Stimulated activated naive CD8-positive, alpha-beta T cell treated with anti-CD3 and anti-CD28 coated beads, Interleukin-15, Interleukin-2, amounts not matched to agents 100 U/mL and 50 U/mL, for 24 hours (primary cell): ENCODE results near the gene SAMD8.
A peak's percentile ranks its signal among the peaks of the same experiment; 100 is the strongest.

Source experiments
- ATAC-seq: fragments of 150-1000 bp; cut with Tn5 transposase; one replicate; pipeline ENCODE4 v1.10.0; 2021
- DNase-seq: peaks from one replicate; pipeline ENCODE4 v3.0.0; 2021

The SAMD8 gene

DNA sequence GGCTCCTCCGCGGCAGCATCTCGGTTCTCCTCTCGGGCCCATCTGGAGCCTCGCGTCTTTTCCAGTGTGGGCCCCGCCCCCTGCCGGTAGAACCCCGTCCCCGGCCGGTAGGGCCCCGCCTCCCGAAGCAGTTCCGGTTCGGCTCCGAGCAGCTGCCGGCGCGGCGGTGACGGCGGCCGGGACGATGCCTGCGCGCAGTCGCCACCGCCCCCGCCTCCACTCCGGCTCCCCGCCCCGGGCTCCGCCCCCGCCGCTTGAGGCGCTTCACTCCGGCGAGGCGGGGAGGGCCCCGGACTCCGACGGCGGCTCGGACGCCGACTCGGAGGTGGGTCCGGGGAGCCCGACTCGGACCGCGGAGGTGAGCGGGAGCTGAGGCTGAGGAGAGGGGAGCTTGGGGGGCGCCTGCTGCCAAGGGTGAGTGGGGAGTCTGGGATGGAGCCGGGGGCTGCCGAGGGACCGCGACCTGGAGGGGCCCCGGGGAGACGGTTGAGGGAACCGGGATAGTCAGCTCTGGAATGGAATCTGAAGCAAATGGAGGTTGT is at the start of gene SAMD8:
TSS of gene SAMD8 (plus strand) at position 292 of the 542 bp plus-strand sequence. CDS start 38,873 bp downstream, outside the sequence.
- peak; percentile 99 for DNase-seq

DNA sequence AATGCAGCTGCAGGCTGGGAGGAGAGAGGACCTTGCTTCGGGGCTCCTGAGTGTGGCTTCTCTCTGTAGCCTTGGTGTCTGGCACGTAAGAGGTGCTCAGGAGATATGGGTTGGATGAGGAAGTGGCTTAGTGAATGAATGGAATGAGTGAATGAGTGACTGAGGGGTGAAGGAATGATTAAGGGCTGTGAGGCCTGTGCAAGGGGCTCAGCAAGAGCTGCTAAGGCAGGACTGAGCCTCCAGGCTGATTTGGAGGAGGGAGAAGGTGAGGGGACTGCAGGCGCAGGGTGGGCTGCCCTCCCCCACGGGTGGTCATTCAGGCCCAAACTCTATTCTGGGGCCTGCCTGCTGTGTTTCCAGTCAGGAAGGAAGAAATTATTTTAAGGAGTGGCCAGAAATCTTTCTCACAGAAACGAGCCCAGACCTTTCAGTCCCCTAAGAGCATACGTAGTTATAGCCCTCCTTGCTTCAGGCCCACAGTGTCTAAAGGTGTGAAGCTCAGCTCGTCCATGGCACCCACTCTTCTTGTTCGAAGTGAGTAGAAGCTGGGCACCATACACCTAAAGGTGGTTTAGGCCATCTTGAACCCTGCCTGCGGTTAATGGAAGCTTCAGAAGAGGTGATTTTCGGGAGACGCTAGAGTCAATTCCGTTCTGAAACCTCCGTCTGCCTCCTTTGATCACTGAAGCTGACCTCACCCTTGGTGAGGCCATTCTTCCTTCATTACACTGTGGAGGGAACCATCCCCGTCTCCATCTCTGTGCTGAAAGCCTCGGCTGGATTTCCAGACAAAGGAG is 49.5 kb upstream of the SAMD8 start:
- DNase-seq (no peak), ATAC-seq (no peak)

More for the DNA sequence above, at the start of gene SAMD8:
- ATAC-seq, result peak; percentile 92

DNA sequence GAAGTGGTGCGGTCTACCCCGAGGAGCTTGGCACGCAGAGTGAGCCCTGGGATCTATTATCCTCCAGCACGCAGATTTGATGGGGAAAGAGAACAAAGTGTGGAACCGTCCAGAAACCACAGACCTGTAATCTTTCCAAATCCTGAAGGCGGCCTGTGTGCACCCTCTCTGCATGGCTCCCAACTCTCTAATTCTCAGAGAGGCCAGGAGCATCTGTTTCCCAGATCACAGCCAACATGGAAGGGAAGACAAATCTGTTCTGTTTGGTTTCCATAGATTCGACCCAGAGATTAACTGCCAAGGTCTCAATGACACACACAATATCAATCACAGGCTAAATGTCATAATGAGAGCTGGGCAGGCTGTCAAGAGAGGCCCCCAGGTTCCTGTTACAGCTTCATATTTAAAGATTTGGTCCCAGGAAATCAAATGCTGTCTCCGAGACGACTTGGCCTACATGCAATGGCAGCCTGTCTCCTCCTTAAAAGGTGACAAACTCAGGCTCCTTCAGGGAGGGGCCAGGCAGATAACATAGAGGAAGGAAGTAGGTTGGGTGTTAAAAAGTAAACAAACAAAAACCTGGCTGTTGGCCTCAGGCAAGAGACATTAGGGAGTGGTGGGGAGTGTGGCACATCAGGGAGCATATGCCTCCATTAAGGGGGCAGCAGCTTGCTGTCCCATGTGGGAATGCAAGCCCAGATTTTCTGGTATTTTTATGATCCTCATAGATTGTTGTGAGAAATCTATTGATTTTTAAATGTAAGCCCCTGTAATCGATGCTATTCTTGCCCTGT is 48.8 kb upstream of the SAMD8 start:
- ATAC-seq, result no peak
- no peak for DNase-seq

DNA sequence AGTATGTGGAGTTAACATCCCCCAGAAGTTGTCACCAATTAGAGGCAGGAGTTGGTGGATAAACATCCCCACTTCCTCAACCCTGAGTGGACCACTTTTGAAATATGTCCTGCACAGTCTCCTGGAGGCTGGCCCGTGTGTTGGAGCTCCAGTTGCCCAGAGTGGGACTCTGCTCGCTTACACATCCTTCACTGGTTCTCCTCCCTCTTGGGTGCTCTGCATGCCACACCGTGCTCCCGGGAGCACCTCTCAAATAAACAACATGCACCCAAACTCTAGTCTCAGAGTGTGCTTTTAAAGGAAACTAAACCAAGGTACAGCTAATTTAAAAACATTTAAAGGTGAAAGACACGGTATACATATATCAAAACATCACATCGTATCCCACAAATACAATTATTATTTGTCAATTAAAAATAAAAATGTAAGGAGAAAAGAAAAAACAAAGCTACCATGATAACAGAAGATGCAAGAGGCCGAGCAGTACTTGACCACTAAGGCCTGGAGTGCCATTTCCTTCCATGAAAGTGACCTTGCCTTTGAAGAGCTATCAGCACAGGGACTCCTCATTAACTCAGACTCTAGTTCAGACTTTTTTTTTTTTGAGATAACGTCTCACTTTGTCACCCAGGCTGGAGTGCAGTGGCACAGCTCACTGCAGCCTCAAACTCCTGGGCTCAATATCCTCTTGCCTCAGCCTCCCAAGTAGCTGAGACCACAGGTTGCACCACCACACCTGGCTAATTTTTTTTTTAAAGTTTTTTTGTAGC is 47.8 kb upstream of the SAMD8 start:
- no peak for ATAC-seq
- DNase-seq, result no peak

DNA sequence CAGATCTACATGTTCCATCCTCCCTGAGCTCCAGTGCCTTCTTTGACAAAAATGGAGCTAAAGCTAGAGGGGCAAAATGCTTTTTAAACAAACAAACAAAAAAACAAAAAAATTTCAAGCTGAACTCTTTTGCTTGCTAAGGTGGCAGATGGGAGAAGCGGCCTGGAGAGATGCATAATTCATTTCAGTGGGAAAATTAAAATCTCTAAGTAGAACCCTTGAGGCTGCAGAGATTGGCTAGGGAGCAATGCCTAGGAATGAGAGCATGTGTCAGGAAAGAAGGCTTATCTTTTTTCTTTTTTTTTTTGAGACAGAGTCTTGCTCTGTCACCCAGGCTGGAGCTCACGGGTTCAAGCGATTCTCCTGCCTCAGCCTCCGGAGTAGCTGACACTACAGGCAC is 46.4 kb upstream of the SAMD8 start:
- DNase-seq (no peak), ATAC-seq (no peak)

DNA sequence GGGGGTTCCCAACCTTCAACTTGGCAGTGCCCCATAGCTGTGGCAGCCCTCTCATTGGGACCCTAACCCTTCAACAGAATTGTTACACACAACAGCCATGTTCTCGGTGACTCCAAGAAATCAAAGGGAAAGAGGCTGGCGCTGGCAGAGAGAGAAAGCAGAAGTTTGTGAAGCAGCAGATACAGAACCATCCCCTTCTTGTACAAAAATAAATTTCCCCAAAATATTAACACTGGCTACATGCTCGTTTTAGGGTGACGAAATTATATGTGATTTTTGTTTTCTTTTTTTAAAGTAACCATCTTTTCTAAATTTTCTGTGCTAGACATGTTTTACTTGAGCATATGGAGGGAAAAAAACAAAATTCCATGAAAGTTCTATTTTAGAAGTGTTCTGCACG is 45.2 kb upstream of the SAMD8 start:
- DNase-seq, result no peak
- no peak for ATAC-seq

DNA sequence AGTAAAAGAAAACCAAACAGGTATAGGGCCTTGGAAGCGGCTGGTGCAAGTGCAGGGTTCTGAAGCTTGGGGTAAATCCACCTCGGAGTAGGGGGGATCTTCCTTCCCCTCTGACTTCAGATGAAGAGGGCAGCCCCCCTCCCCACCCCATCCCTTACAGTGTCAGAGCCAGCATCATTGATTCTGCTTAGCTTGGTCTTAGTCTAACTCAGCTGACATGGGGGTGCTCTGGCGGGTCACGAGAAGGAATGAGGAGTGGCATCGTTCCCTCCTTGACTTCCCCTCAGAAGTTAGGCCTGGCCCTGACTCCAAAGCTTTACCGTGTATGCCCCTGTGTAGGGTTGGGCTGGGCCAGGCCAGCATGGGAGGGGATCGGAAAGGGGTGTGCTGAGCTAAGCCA is 44.2 kb upstream of the SAMD8 start:
- DNase-seq (no peak), ATAC-seq (no peak)

DNA sequence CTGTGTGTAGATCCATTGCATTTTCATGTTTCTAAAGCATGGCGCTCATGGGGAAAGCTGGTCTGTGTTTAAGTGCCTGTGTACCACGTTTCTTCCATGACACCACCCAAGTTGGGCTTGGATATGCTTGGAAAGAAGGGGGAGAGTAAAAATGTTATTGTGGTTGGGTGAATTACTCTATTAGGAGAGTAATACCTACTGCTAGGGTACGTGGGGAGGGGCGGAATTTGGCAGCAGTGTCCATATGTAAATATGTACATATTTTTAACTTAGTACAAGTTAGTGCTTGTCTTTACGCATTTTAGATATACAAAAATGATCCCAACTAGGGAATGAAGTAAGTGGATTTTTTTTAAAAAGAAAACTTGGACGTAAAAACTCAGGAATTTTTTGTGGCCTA is 42.9 kb upstream of the SAMD8 start:
- ATAC-seq, result no peak
- DNase-seq, result no peak

DNA sequence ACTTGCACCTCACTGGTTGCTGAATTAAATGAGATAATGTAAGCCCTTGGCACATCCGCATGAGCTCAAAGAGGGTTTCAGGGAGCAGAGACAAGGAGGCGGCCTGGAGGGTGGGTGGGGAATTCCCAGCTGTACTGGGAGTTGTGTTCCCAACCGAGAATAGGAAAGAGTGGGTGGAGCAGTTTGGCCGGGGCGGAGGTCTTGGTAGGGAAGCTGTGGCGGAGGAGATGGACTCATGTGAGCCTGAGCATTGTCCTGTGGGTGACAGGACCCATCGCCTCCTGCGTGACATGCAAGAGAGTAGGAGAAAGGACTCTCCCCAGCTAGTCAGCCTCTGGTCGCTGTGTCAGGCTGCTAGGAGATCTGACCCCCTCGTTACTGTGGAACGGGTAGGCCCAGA is 41.0 kb upstream of the SAMD8 start:
- DNase-seq, result no peak
- no peak for ATAC-seq

DNA sequence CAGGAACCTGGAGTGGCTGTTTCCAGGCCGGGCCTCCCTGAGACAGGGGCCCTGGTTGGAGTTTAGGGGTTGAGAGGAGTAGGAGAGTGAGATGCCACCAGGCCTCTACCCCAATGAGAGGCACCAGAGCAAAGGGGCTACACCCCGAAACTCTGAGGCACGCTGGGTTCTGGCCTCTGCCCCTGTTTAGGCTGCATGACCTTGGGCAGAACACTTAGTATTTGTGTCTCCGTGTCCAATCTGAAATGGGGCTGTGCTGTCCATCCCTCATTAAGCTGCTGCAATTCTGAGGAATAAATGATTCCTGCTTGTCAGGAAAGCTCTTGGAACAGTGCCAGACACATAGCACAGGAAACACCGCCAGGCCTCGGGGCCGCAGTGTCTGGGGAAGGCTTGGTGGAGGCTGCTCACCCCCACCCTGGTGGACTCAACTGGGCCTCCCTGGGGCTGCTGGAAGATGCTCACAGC is 40.5 kb upstream of the SAMD8 start:
- ATAC-seq, result no peak
- no peak for DNase-seq

DNA sequence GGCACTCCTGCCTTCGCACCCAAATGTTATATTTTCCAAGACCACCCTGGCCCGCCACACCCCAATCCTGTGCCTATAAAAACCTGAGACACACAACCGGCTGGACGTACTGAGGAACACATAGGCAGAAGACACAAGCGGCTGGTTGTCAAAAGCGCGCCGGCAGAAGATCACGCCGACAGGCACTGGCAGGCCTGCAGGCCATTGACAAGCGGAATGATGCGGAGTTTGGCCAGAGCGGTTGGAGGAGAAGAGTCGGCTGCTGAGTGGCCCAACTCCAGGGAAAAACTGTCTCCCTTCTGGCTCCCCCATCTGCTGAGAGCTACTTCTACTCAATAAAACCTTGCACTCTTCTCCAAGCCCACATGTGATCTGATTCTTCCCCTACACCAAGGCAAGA is 39.7 kb upstream of the SAMD8 start:
- no peak for ATAC-seq
- DNase-seq, result no peak

DNA sequence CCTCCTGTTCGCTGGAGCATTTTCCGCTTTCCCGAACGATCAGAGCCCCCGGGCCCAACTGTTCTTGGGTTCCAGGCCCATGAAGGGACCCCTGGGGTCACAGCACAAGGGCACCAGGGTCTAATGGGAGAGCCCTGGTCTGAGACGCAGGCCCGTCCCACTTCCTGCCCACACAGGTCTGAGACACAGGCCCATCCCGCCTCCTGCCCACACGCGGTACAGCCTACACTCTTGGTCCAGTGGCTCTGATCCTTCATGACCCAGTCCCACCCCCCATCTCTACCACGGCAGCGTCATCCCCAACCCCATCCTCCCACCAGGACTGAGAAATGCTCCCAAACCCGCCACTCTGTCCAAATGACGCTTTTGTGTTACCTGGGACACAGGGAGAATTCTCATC is 38.7 kb upstream of the SAMD8 start:
- no peak for ATAC-seq
- no peak for DNase-seq

DNA sequence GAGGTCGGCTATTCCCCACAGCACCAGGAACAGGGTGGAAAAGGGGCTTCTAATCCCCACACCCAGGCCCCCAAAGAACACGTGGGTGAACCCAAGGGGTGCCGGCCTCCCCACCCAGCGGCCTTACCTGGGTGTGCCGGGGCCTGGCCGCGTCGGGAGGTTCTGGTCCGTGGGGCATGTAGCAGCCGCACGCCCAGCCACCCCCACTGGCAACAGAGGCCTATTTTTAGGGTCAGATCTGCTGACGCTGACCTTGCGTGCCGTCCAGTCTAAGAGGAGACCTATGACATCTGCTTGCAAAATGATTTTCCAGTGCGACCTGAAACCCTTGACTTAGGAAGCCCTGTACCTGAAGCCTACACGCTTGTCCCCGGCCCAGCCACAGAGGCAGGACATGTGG is 38.0 kb upstream of the SAMD8 start:
- DNase-seq (no peak), ATAC-seq (no peak)

DNA sequence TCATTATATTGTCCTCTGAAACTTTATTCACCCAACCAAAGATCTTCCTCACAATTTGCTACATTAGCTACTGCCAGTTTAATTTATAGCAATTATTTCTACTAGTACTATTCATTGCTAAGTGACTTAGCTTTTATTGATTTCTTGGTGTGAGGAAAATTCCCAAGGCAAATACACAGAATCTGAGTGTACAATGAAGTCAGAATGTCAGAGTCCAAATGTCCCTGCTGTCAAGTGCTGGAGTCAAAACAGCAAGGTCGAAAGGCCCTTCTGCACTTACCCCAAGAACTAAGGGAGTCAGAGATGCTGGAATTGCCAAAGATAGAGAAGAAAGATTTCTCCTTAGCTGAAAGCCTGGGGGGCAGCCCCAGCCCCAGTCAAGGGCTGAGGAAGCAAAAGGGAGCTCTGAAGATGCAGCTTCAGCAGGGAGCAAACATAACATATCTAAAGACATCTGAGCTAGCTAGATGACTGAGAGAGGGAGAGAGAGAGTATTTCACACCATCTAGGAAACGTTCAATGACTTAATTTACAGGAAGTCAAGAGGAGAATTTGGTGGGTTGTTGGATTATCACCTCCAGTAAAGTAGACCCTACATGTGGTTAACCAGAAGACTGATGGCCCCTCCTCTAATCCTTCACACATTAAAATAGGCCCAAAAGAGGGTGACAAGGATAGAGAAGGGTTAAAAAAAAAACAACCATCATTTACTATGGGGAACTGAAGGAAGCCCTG is 36.6 kb upstream of the SAMD8 start:
- DNase-seq (no peak), ATAC-seq (no peak)

DNA sequence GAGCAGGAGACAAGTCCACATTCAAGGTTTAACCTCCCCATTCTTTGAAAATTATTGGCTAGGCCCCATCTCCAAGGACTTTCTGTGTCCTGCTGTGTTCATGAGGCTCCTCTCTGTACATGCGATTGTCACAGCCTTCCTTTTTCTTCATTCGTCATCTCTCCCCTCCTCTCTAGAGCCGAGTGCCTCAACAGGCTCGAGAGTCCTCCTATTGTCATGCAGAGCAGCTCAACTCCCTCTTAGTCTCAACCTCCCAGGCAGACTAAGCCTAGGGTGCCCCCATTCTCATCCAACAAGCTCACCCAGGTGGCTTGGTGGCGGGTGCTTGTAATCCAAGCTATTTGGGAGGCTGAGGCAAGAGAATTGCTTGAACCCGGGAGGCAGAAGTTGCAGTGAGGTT is 35.1 kb upstream of the SAMD8 start:
- DNase-seq, result no peak
- ATAC-seq, result no peak

DNA sequence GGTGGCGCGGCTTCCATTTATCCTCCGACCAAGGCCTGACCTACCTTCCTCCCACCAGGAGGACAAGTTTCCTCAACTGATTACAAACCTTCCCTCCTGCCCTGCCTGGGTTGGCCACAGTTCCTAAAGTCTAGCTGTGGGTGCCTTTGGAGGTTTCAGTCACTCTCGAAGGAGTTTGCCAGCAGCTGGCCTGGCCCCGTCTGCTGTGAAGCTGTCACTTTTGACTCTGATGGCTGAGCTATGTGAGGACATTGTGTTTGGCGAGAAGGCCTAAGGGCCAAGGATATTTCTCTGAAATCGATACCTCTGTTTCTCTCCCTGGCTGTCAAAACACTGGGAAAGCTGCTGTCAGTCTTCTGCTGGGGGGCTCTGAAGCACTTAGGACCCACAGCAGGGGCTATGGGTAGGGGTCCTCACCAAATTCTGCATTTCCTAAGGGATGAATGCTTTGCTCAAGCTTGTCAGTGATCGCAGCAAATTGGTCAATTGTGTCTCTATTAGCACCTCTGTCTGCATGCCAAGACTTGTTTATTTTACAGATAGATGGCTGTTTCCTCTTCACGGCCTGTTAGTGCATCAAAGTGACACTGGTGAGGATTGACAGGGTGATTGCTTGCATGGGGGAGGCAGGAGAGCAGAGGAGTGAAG is 31.9 kb upstream of the SAMD8 start:
- DNase-seq, result no peak
- no peak for ATAC-seq

DNA sequence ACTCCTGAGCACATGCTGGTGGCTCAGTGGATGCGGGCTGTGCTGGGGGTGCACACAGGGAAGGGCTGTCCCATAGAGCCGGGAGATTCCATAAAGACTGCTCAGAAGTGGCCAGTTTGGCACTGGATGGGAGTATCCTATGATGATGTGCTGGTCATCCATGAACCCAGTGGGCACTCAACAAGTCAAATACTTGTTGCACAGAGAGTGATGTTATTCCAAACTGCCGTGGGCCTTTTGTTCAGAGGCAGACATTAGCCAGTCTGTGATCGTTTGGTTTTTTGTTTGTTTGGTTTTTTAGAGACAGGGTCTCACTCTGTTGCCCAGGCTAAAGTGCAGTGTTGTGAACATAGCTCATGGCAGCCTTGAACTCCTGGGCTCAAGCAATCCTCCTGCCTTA is 30.9 kb upstream of the SAMD8 start:
- no peak for ATAC-seq
- no peak for DNase-seq

DNA sequence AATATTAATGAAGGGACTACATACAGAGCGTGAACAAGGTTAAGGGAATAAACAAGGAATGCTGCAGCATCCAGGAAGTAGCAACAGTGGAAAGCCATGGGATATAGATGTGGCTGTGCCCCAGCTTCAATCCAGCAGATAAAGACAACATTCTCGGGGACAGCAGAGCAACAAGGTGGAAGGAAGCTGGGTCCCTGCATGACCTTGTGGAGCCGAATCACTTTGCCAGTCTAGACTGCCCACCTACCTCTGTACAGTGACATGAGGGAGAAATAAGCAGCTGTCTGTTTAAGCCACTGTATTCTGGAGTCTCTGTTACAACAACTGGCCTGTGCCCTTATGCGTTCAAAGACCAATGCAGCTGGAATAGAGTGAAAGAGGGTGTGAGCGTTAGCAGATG is 30.1 kb upstream of the SAMD8 start:
- no peak for DNase-seq
- no peak for ATAC-seq

DNA sequence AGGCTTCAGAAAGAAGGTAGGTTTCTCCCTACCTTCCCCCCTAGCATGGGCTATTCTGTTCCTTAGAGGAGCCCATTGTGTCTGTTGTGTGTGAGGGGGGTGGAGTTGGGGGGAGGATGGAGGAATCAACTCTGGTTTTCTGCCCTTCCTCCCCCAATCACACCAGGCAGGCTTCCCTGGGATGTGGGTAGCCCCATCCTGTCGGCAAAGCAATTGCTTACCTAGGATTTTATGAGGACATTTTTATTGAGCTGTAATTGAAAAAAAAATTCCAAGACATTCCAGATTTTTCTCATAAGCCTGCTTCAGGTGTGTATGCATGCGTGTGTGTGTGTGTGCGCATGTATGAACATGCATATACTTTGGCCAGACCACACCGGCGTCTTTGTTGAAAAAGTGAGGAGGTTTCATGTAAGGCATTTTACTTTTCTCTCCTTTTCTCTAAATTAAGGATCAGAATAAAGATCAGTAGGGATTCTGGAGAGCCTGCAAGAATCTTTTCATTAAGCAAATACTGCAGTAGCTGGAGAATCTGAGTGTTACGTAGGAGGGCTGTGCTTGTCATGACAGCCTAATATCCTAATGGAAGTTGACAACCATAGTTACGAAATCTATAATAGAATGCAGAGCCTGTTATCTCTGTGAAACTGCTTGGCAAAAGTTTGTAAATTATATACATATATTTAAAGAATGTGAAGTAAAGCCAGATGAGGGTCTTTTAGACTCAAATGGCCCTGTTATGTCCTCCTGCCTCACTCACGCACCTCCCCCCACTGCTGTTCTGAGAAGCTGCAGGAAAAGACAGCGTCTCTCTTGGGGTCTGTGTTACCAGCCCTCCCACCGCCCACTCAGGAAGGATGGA is 27.3 kb upstream of the SAMD8 start:
- ATAC-seq (no peak), DNase-seq (no peak)

DNA sequence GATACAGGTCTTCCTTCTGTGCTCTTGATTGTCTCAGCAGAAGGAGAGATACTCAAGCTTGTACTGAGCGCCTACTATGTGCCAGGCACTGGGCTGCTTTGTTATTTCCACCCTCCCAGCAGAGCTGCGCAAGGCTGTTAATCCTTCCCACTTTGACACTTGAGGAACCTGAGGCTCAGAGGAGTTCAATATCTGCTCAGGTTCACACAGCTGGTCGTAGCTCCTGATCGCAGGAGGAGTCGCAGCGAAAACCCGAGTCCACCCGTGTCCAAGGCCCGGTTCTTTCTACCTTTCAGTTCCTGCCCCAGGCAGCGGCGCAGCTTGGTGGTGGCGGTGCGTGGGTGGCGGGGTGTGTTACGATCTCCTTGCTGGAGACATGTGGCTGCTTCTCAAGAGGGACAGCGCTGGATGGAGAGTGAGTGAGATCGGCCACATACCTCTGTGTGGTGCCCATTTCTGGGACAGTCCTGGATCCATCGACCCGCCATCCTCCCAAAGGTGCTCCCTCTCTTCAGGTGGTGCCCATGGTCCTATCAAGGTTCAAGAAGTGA is 26.5 kb upstream of the SAMD8 start:
- DNase-seq (no peak), ATAC-seq (no peak)
